ENCODE measurements around the gene TTLL3. TPM values are rescaled to one million over a fixed set of nuclear protein-coding genes. Genes with fewer than 3 reads are reported as not detected.

Gene TTLL3
- total and polyA plus RNA-seq, 2 of the 4 experiments (the other 2 are of a cell fraction), result 6.8 to 43.4 TPM

DNA sequence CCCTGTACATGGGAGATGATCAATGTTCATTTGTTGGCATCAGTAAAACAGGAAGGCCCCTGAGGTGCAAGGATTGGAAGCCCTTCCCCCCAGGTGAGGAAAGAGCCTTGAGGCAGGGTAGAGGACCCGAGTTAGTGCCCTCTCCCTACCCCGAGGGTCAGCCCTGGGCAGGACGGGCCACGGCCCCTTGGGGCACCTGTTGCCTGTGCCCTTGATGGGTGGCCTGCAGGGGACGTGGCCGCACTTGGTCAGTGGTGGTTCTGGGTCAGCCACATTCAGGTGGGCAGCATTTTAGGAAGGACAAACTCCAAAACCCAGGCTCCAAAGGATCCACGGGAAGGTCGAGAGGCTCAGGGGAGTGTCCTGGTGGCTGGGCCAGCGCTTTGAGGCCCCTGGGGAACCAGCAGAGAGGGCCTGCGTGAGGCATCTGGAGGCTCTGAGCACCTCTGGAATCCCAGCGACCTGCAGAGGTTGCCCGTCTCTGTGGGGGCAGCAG is 49.5 kb downstream of the TTLL3 start:
- Histone ChIP-seq H4K20me1 (ENCODE audit: insufficient read depth, low read length) (no peaks in the 10 kb centered on the region), H4K91ac (ENCODE audit: insufficient read depth, low read depth, low read length) (no peak overlapping the region), H3K9me1 (ENCODE audit: insufficient read depth, low read length) (0 out of 2 replicates have a peak, but pooled peaks cover under 1% of the 10 kb centered on the region), H3K4me2 (ENCODE audit: low read depth, low read length) (no peak overlapping the region), H2BK120ac (ENCODE audit: low read depth, low read length) (no peak overlapping the region), H4K8ac (ENCODE audit: low read depth in 2 of 2, low read length in 2 of 2) (no peak overlapping the region), H3K4me3 (ENCODE audit: insufficient read depth, low read depth, low read length) (no peak overlapping the region), H3K4ac (ENCODE audit: low read depth, low read length) (no peak overlapping the region), H3K9ac (ENCODE audit: low read depth, low read length) (no peak overlapping the region), H3K4me1 (ENCODE audit: control insufficient read depth, insufficient read depth, low read length) (peaks cover 4% of the 10 kb centered on the region), H3K9me3 (ENCODE audit: control insufficient read depth, insufficient read depth, low read length) (no peaks in the 10 kb centered on the region), H3K23ac (ENCODE audit: low read depth, low read length) (no peak overlapping the region), H2AK5ac (ENCODE audit: low read depth, low read length) (no peak overlapping the region), H3K56ac (ENCODE audit: extremely low read depth, insufficient read depth, low read length) (no peak overlapping the region), H2AK9ac (replicated peaks; ENCODE audit: low read depth, low read length, poor library complexity) (no peak overlapping the region), H3K27me3 (ENCODE audit: control insufficient read depth, insufficient read depth, low read length) (peaks cover 2% of the 10 kb centered on the region; the same call in 1 of the 2 replicates), H2BK15ac (ENCODE audit: low read depth, low read length) (no peak overlapping the region), H3K27ac (ENCODE audit: insufficient read depth, low read length) (no peak overlapping the region), H3K18ac (ENCODE audit: low read depth, low read length) (no peak overlapping the region), H2BK5ac (ENCODE audit: low read depth, low read length, poor library complexity, severe bottlenecking) (no peak overlapping the region), H3K36me3 (ENCODE audit: control insufficient read depth, insufficient read depth, low read length) (no peaks in the 10 kb centered on the region), H2AFZ (replicated peaks; ENCODE audit: low read length, poor library complexity) (no peak overlapping the region), H4K5ac (ENCODE audit: low read depth, low read length) (no peak overlapping the region), H2BK20ac (ENCODE audit: low read depth, low read length) (no peak overlapping the region), H3K79me1 (ENCODE audit: low read depth in 1 of 2, low read length in 2 of 2) (no peaks in the 10 kb centered on the region), H3K14ac (replicated peaks; ENCODE audit: low read depth, low read length) (no peak overlapping the region)
- intact Hi-C loops (cut with micrococcal nuclease), result no loop called here
- TF ChIP-seq, protein P1, sequence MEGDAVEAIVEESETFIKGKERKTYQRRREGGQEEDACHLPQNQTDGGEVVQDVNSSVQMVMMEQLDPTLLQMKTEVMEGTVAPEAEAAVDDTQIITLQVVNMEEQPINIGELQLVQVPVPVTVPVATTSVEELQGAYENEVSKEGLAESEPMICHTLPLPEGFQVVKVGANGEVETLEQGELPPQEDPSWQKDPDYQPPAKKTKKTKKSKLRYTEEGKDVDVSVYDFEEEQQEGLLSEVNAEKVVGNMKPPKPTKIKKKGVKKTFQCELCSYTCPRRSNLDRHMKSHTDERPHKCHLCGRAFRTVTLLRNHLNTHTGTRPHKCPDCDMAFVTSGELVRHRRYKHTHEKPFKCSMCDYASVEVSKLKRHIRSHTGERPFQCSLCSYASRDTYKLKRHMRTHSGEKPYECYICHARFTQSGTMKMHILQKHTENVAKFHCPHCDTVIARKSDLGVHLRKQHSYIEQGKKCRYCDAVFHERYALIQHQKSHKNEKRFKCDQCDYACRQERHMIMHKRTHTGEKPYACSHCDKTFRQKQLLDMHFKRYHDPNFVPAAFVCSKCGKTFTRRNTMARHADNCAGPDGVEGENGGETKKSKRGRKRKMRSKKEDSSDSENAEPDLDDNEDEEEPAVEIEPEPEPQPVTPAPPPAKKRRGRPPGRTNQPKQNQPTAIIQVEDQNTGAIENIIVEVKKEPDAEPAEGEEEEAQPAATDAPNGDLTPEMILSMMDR (conservative IDR thresholded peaks at IDR 0.05; ENCODE audit: low read depth, low read length), result no peak
- TF ChIP-seq CEBPB (IDR thresholded peaks at IDR 0.05; ENCODE audit: low read depth, low read length) (no peak), CHD1 (IDR thresholded peaks at IDR 0.05; ENCODE audit: low read depth, low read length) (no peak), MAZ (IDR thresholded peaks at IDR 0.05; ENCODE audit: borderline replicate concordance, low read depth, low read length) (no peak), RFX5 (IDR thresholded peaks at IDR 0.05; ENCODE audit: low read depth, low read length) (no peak), NFE2L2 (IDR thresholded peaks at IDR 0.05; ENCODE audit: low read depth, low read length) (no peak), MAFK (IDR thresholded peaks at IDR 0.05; ENCODE audit: low read depth, low read length) (no peak)
- in situ Hi-C loops (cut with MboI; ENCODE audit: low sequenced_read_pairs), result no loop called here
- BruUV-seq (replicated peaks), result no TSS peak
- WGBS, 2 experiments (ENCODE audit: extremely low coverage in 2 of 2, insufficient read length in 1 of 2), result 74% methylated on average over 6 of the region's 12 CpGs; no CpG with 5 or more reads in 1 of the 2 experiments
- DNase-seq (no peak), ATAC-seq (ENCODE audit: low read depth) (no peak)
- CTCF ChIA-PET, result no interaction called here
- POLR2A ChIA-PET (ENCODE audit: unreplicated experiment), result no interaction called here
- dilution Hi-C loops (cut with HindIII; ENCODE audit: low sequenced_read_pairs, unreplicated experiment), result no loop called here
